IPS-11a (cell line): ENCODE results near the gene GJA3.
"Not testable (repeated sequence)": the region's sequence is repeated elsewhere in the genome, so short reads cannot be mapped to it uniquely, and the experiment has no call there.

Source experiments
- H3K4me3 ChIP-seq: one replicate; pipeline ENCODE4 v1.5.1; 2013; ENCODE audit warnings: low read depth, low read length, control low read depth

GJA3 gene

DNA sequence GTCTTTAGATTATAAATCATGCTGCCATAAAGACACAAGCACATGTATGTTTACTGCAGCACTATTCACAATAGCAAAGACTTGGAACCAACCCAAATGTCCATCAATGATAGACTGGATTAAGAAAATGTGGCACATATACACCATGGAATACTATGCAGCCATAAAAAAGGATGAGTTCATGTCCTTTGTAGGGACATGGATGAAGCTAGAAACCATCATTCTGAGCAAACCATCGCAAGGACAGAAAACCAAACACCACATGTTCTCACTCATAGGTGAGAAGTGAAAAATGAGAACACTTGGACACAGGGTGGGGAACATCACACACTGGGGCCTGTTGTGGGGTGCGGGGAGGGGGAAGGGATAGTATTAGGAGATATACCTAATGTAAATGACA, 7.6 kb downstream of the GJA3 start:
- H3K4me3 ChIP-seq, result not testable (repeated sequence)

- H3K4me3 ChIP-seq, result no peak overlapping the region
Measured at GRCh38 chr13:20151612-20152011, 9.2 kb downstream of the GJA3 start.

- H3K4me3 ChIP-seq, result no peak overlapping the region
Measured at GRCh38 chr13:20151016-20151415, 9.8 kb downstream of the GJA3 start.

DNA sequence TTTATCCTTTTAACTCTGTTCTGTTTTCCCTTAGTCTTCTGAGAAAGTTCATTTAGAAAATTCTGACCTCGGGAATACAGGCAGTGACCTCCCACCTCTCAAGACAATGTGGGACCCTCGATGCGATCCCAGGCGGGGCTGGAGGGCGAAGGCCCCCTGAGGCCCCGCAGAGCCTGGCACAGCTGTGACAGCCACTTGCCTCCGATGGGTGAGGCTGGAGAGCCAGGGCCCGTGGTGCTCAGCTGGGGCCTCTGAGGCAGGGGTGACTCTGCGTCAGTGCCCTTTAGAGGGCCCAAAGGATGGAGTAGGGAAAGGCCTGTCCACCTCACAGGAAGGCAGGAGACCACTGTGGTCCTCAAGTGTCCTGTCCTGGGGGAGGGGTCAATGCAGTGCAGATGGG, 10.3 kb downstream of the GJA3 start:
- H3K4me3 ChIP-seq, result no peak overlapping the region

DNA sequence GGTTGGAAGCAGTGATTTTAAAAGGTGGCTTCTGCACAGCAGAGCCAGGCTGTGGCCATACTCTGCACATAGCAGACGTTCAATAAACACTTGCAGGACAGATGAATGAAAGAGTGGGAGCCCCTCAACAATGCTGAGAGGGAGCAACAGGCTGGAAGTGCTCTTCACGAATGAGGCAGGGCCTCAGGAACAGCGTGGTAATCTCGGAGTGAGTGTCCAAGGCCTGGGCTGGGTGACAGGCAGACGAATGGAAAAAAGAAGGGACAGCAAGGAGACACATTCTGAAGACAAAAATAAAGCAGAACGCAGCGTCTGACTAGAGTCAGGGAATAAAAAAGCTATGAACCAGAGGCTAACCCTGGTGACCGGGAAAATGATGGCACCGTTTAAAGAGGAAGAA, 11.1 kb downstream of the GJA3 start:
- no peak overlapping the region for H3K4me3 ChIP-seq

DNA sequence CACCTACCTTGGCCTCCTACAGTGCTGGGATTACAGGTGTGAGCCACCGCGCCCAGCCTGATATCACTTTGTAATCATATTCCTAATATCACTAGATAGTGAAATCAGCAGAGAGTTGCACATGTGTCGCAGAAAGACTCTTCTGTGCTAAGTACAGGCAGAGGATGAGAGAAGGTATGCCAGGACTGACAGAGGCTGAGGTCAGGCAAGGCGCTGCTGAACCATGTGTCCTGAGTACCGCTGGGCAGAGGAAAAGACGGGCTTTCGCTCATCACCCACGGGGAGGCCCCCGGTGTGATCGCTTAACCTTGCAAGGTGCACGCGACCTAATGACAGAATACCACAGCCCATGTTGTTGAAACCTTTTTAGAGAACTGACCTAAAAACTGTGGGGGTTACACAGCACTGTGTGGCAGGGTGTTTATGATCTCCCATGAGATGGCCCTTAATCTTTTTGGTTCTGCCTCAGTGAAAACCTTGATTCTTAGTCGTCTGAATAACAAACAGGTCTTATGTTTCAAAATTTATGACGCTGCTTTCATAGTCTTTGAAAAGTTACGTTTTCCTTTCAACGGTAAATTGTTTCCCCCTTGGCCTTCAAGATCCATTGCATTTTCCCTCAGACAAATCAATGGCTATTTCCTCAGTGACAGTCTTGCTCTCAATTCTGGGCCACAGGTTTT, 12.2 kb downstream of the GJA3 start:
- H3K4me3 ChIP-seq, result no peak overlapping the region

GRCh38 chr13:20146381-20146780, 14.5 kb downstream of the GJA3 start:
- no peak overlapping the region for H3K4me3 ChIP-seq

DNA sequence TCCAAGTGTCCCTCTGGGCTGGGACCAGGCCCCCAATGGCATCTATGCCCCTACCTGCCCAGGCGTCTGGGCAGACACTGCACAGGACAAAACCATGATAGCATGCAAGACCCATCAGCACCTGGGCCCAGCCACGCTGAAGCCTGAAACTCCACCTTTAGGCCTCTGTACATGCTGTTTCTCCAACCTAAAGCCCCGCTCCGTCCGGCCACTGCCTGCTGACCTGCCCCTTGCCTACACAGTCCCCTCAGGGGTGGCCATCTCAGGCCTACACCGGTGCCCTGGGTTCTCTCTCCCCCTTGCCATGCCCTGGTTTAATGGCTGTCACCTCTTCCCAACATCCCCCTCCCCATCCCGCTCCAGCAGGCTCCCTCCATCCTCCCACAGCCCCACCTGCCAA, 15.3 kb downstream of the GJA3 start:
- no peak overlapping the region for H3K4me3 ChIP-seq

DNA sequence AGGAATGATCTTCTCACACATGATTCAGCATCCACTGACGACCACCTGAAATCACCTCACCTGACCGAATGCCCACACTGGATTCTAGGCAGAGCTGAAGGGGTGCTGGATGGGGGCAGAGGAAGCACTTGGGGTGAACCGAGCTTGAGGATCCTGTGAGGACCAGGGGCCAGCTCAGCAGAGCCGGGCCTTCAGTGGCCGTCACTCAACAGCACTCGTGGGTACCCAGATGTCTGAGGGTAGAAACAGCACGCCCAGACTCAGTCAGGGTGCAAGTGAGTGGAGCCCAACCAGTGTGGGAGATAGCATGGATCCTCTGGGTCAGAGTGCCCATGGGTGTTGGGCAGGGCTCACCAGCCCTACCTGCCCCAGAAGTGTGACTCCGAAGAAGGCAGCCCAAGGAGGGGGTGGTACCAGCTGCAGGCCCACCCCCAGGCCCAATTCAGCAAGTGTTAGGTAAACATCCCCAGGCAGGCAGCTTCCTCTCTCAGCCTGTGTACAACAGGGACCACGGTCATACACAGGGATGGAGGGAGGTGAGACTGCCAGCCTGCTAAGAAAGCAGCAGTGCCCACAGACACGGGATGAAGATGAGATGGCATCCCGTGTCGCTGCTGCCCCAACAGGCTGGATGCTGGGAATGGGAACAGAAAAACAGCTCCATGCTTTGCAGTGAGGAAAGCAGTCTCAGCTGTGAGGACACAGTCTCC, 16.6 kb downstream of the GJA3 start:
- H3K4me3 ChIP-seq, result no peak overlapping the region

DNA sequence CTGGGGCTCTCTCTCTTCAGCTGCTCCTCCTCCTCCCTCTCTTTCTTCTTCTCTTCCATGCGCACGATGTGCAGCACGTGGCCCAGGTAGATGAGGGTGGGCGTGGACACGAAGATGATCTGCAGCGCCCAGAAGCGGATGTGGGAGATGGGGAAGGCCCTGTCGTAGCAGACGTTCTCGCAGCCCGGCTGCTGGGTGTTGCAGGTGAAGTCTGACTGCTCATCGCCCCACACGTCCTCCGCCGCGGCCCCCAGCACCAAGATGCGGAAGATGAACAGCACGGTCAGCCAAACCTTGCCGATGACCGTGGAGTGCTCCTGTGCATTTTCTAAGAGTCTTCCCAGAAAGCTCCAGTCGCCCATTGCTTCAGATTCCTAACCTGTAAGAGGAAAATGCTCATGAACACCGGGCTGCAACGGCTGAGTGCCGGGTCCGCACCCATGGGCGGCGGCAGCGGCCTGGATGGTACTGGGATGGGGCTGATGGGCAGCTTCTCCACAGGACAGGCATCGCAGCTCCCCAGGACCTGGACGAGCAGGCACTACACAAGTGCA, 17.8 kb downstream of the GJA3 start:
- H3K4me3 ChIP-seq, result no peak overlapping the region

DNA sequence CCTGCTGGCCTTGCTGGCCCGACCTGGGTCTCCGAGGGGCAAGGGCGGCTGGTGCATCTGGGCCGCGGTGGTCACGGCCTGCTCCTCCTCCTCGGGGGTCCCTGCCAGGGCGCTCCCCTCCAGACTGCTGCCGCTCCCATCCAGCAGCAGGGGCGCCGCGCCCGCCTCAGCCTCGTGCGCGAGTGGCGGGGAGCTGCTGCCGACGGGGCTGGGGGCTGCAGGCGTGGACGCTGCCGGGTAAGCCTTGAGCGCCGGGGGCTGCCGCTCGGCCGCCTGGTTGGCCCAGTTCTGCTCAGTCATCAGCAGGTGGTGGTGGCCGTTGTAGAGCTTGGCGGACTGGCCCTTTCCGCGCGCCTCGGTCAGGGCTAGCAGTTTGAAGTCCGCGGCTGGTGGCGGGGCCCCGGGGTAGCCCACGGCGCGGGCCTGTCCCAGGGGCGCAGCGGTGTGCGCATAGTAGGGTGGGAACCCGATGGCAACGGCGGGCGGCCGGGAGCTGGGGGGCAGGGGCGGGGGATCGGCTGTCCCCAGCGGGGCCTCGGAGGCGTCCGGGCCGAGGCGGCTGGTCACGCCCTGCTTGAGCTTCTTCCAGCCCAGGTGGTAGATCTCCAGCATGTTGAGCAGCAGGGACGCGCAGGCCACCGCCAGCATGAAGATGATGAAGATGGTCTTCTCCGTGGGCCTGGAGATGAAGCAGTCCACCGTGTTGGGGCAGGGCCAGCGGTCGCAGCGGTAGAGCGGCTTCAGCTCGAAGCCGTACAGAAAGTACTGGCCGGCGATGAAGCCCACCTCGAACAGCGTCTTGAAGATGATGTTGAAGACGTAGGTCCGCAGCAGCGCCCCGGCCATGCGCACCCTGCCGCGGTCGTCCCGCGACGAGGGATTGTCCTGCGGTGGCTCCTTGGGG, 18.6 kb downstream of the GJA3 start:
- no peak overlapping the region for H3K4me3 ChIP-seq

DNA sequence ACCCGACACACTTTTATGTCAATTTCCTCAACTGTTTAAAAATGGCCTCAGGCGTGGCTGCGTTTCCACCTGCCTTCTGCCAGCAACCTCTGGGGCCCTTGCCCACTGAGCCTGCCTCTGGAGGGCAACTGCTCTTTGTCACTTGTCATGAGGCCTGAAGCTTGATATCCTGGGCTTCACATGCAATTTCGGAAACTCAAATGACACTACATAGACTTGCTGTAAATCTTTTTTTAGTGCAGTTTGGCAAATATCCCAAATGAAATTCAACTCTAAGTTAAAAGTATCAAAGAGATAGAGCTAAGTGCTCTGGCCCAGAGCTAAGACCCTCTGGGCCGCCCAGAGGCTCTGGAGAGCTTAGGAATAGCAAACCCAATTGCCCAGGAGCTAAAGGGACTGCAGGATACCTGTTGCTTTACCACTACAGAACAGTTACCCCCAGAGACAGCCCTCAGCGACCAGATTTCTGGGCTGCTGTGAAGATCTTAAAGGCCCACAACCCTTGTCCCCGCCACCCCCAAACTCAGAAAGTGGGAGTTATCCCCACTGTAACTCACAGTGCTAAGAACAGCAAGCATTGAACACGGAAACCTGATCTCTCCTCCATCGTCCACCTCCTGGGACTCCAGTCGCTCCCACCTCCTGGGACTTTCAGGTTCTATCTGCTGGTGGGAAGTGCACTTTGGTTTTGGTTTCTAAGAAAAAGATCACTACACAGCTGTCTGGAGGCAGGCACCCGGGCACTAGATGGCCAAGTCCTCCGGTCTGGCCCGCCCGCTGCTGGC, 19.4 kb downstream of the GJA3 start:
- H3K4me3 ChIP-seq, result no peak overlapping the region

DNA sequence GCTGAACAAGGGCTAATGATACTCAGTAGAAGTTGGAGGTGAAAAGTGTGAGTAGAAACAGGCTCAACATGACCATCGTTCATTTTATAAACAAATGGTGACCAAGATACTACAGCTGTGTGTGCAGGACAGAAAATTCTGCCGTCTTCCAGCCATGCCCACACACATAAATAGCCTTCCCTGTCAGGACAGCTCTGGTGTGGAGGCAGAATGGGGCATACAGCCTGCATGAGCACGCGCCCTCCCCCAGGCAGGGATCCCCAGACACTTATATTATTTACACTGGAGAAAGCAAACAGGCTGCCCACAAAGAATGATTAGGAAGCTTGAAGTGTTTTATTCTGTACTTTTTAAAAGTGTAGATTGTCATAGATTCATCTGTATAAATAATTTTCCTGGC, 20.4 kb downstream of the GJA3 start:
- no peak overlapping the region for H3K4me3 ChIP-seq

DNA sequence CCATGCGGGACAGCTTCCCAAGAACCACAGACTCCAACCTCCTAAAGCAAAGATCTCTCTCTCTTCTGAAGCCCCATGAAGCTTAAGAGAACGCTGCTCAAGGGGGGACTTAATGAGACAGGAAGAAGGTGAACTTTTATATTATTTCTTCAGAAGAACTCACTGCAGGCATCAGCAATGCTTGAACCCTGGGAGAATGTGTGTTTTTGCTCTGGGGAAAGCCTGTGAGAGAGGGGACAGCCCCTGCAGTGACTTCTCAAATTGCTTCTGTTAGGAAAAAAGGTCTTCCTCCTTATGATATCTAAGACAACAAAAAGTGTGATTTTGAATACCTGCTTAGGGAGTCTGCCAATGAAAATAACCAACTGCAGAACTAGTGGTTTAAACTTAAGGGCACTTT, 23.0 kb downstream of the GJA3 start:
- H3K4me3 ChIP-seq, result no peak overlapping the region

GRCh38 chr13:20136781-20137703, 23.8 kb downstream of the GJA3 start:
- H3K4me3 ChIP-seq, result no peak overlapping the region

DNA sequence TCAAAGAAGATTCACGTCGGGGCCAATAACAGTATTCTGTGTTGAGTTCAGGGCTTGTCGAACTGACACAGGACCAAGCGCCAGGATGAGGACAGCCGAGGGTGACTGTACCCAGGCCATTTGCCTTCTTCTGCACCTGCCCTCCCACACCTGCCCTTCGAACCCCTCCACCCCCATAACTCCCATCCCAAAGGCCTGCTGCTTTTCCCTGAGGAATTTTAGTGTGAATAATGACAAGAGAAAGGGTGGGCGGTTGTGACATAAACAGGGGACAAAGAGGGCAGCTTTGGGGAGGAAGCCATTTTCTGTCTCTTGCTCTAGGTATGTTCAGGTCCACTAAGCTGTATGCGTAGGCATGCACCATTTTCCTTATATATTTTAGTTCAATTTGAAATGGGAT, 26.1 kb downstream of the GJA3 start:
- H3K4me3 ChIP-seq, result no peak overlapping the region

DNA sequence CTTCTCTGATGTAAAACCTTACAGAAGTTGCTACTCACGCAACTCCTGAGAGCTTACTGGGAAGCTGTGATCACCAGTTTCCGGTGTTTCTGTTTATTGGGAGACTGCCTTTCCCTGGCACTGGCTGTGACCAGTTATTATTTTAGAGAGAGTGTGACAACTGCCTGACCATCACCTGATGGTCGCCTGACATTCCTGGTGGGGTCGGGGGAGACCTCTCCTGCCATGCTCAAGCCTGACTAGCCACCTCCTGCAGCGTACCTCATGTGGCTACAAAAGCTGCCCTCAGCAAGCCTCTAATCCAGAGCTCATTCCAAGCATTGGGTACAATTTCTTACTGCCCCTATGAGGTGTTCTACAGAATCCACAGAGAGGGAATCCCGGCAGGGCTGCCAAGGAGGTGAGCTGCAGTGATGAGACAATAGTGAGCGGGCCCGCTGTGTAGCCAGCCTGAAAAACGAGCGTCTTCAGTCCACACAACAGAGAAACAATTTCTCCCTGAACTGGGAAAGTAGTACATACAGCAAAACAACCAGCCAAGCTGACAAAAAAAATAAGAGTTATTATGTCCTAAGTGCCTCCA, 28.7 kb downstream of the GJA3 start:
- no peak overlapping the region for H3K4me3 ChIP-seq

GRCh38 chr13:20131057-20131832, 29.6 kb downstream of the GJA3 start:
- H3K4me3 ChIP-seq, result no peak overlapping the region

DNA sequence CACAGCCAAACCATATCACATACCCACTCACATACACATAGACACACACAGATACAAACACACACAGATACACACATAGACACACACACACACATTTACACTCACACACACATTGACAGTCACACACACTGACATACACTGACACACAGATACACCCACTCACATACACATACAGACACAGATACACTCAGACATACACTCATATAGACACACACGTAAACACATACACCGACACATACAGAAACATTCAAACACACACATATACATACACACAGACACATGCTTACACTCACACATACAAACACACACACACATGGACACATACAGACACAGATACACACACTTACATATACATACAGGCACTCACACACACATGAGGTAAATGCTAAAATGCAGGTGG, 30.2 kb downstream of the GJA3 start:
- no peak overlapping the region for H3K4me3 ChIP-seq
